GM19452 (cell line): ENCODE results near the gene NPPC.
"Not testable (repeated sequence)": the region's sequence is repeated elsewhere in the genome, so short reads cannot be mapped to it uniquely, and the experiment has no call there.

Experiments
- ATAC-seq: cut with Tn5 transposase; IDR thresholded peaks from one replicate; pipeline ENCODE4 v1.9.1; 2021; ENCODE audit not compliant: unreplicated experiment

The NPPC gene

DNA sequence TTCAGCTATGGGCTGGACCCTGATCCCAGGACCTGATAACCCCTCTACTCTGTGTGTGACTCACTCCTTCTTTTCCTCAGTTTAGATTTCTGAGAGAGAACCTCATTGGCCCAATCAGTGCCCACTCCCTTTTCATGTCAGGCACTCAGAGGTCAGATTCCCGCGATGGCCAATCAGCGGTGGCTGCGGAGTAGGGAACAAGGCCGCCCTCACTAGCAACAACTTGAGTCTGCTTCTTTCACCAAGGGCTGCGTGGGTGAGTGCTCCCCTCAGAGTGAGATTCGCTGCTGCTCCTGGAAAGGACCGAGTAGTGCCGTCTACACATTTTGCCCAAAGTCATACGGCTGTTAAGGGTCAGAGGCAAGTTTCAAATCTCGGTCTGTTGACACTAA, 34.7 kb downstream of the NPPC start:
- ATAC-seq = no peak

DNA sequence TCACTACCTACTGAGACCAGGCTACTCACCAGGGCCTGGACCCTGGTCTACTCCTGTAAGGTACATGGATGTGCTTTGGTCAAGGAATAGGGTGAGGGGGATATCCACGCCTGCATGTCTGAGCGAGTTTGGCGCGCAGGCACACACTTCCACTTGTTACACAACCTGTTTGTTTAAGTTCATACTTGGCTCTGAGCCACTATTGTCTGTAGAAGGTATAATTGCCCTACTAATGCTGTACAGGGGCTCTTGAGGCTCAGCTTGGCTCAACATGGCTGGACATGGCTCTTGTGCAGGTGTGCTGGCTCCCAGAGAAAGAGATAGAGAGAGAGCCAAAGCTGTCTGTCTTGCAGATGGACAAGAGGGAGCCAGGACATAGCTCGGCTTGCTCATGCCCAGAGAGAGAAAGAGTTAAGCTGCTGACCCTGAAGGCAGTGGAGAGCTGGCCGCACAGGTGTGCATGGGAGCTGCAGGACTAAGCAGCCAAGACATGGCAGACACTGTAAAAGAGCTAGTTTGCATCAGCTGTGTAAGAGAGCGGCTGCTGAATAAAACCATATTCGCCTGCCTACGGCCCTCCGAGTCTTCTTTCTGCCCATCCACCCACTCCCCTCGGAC, 35.2 kb downstream of the NPPC start:
- no peak for ATAC-seq

GRCh38 chr2:231887756-231888155, 38.4 kb downstream of the NPPC start:
- ATAC-seq = no peak

- ATAC-seq = no peak
Measured at GRCh38 chr2:231886071-231886681, 40.0 kb downstream of the NPPC start.

- no peak for ATAC-seq
Measured at GRCh38 chr2:231884438-231885140, 41.6 kb downstream of the NPPC start.

GRCh38 chr2:231883468-231883881, 42.7 kb downstream of the NPPC start:
- no peak for ATAC-seq

GRCh38 chr2:231882646-231883045, 43.5 kb downstream of the NPPC start:
- ATAC-seq = no peak

DNA sequence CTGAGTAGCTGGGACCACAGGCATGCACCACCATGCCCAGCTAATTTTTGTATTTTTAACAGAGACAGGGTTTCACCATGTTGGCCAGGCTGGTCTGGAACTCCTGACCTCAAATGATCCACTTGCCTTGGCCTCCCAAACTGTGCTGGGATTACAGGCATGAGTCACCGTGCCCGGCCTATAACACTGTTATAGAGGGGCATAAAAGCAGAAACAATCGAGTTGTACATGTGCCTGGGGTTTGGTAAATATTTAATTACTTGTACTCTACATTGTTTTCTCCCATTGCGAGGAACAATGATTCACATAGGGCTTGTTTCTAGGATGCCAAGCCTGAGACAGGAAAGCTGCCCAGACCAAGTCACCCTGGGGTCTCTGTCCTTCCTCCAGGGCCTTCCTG, 45.8 kb downstream of the NPPC start:
- not testable (repeated sequence) for ATAC-seq

DNA sequence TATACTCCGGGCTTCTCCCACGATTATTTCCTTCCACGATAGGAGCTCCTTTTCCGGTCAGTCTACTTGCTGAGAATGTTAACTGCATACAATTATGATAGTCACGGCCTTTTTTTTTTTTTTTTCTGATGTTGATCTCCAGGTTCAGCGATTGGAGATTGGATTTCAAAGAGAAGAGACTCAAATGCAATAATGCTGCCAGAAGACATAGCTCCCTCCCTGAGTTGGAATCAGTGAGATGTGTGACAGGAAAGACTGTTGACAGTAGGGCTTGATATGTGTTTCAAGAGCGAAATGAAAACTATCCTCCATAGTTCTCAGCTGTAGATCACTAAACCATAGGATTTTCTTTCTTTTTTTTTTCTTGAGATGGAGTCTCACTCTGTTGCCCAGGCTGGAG, 47.0 kb downstream of the NPPC start:
- ATAC-seq = no peak

DNA sequence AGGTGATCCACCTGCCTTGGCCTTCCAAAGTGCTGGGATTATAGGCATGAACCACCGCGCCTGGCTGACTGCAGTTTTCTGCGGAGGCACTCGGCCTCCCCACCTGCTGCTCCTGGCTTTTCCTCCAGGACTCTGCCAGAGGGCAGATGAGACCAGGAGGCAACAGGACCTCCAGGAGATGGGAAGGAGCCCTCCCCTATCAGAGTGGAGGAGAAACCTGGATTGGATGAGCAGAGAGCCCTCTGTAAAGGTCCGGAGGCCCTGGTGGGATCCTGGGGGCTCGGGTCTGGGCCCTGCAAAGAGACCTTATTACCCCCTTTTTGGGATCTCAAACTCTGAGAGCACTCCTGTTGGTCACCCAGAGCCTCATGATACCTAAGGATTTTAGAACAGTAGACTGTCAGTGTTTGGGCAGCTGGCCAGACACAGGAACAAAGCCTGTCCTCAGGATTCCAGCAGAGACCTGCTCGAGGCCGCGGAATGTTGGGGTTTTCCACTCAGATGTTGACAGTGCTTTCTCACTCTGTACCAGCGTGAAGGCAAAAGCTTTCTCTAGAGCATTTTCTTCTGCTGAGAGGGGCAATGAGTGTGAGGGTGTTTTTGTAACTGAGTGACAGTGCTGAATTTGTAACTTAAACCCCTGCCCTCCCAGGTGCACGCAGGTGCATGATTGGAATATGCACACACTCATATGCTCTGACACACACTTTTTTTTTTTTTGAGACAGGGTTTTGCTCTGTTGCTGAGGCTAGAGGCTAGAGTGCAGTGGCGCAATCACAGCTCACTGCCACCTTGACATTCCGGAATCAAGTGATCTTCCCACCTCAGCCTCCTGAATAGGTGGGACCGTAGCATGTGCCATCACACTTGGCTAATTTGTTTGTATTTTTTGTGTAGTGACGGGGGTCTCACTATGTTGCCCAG, 48.4 kb downstream of the NPPC start:
- no peak for ATAC-seq

DNA sequence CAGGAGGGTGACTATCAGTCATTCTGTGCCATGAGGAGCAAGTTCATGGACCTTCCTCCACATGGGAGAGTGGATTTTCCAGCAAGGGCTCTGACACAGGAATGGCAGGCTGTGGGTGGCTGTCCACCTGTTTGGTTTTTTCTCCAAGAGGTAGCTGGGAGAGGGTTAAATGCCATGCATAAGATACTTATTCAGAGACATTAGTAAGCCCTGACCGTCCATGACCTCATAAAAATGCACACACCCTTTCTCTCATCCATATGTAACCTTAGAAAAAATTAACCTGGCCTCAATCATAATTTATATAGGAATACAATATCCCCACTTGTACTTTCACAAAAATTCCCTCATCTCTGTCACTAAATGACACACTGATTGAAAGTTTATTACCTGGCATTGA, 51.3 kb downstream of the NPPC start:
- no peak for ATAC-seq
